CD4-positive, alpha-beta T cell treated with Interferon gamma for 1 hour (primary cell): ENCODE data around the gene CNOT4.
"Not testable (repeated sequence)": the region's sequence is repeated elsewhere in the genome, so short reads cannot be mapped to it uniquely, and the experiment has no call there.

Experiments
- DNase-seq: peaks from one replicate; pipeline ENCODE4 v3.0.0-alpha.2; 2020

CNOT4 gene

GRCh38 chr7:135353832-135354231 is 156.1 kb downstream of the CNOT4 start:
- no peak for DNase-seq

GRCh38 chr7:135352285-135352684 is 157.6 kb downstream of the CNOT4 start:
- no peak for DNase-seq

DNA sequence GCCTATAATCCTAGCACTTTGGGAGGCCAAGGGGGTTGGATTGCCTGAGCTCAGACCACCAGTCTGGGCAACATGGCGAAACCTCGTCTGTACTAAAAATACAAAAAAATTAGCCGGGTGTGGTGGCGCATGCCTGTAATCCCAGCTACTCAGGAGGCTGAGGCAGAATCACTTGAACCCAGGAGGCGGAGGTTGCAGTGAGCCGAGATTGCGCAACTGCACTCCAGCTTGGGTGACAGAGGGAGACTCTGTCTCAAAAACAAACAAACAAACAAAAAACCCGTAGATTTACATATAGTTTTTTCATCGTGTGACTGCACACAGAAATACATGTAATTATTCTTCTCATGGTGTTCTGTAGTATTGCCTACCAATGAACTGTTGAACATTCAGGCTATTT is 158.8 kb downstream of the CNOT4 start:
- DNase-seq = not testable (repeated sequence)

DNA sequence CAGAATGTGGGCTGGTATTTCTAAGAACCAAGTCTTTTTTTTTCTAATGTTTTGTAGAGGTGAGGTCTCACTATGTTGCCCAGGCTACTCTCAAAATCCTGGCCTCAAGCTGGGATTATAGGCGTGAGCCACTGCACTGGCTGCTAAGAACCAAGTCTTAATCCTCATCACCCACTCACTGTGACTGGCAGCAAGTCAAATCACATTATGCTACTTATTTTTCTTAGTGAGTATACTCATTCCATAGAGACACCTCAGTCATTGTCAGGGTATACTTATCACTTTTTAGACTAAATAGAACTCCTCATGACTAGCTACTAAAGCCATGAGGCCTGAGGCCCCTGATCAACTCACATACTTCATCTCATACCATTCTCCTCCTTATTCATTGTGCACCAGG is 160.2 kb downstream of the CNOT4 start:
- no peak for DNase-seq

GRCh38 chr7:135348493-135348892 is 161.4 kb downstream of the CNOT4 start:
- DNase-seq = no peak

DNA sequence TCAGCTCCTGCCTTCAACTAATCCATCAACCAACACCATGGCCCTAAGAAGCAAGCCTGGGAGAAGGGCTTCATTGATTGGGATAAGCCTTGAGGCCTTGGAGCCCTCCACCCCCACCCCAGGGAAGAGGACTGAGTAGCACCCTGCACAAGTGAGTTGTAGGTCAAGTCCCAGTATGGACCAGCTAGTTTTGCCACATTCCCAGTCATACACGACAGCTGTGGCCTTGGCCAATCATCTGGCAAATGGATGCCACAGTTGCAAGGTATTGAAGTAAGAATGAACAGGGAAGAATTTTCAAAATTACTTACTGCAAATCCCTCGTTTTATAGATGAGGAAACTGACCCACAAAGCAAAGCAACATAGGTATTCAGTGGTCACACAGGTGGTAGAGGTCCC is 166.5 kb downstream of the CNOT4 start:
- DNase-seq = no peak

DNA sequence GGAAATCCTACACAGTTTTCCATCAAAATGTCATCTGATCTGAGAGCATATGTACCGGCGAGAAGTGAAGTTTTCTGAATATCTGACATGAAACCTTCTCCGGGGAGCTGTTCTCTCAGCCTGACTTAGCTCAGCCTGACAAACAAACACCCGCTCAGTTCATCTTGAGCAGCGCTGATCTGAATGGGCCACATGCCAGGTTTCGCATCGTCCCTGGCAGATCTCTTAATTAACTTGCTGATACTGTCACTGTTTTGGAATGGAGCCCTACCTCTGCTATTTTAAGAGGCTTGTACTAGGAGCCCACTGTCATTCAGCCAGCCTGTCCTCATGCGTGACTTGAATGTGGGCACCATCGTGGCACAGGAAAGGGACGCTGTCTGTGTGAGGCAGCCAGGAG is 167.0 kb downstream of the CNOT4 start:
- DNase-seq = no peak

GRCh38 chr7:135341049-135341448 is 168.9 kb downstream of the CNOT4 start:
- no peak for DNase-seq

DNA sequence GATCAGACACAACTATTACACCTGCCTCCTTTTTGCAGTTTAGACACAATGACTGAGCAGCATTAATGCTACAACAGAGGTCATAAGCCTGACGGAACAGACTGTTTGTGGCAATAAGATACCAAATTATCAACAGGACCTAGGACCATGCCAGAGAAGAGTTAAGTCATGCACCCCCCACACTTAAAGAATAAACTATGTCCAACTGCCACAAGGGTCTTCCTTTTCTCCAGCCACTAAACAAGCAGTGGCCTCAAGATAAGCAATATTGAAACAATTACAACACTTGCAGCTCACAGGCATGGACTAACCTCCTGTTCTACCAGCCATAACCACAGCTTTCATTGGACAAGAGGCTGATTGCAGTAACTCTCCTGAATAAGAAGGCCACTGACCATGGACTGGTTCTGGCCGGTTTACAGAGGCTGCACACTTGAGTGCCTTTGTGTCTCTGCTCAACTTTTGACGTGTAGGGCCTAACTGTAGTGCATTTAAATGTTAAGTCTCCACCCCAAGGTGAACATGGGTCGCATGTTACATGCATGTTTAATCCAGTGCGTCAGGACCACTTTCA is 171.8 kb downstream of the CNOT4 start:
- DNase-seq = no peak

GRCh38 chr7:135337506-135337905 is 172.4 kb downstream of the CNOT4 start:
- no peak for DNase-seq

DNA sequence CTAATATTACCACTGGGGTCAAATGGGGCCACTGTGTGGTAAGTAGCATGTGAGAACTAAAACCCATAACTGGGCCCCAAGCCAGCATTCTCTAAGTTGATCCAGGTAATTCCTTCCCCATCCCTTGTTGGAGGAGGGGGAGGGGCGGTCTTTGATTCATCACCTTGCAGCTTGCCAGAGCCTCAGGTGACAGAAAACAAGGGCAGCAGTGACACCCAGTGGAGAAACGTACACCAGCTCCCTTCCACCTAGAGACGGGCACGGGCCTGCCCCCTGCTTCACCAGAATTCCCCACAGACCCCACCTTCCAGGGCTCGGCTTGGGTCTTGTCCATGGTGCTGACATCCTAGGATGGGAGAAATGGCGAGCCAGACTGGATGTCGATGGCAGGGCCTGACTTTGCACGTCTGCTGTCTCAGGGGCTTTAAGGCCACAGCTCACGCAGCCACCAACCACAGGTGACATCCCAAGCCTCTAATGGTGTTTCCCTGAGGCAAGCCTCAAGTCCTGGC is 174.2 kb downstream of the CNOT4 start:
- DNase-seq = no peak

DNA sequence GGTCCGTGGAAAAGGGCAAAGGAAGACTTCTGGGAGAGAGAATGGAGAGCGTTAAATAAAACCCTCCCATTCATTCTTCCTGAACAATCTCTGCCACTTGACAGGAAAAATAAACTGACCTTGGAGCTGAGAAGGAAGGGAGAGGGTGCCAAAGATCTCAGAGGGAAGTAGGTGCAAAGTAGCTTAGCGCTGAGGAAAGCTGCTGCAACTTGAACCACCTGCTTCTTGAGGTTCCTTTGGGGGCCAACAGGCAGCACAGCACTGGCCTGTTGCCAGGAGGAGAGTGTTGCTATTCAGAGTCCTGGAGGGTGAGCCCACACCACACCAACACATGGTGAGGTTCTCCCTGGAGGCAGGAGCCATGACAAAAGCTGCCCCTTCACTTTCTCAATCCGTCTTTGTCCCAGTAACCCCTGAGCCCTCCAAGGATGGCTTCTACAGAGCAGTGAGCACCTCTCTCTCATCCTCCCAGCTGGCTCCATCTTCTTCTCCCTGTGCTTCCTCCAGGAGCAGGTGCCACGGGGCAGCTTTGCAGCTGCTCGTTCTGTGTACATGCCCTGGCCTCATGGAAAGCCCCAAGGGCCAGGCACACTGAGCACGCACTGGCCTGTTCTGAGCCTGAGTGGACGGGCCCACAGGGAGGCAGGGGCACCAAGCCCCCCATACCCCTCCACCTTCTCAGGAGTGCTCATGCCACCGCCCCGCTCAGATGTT is 174.9 kb downstream of the CNOT4 start:
- DNase-seq = no peak

- DNase-seq = no peak
Measured at GRCh38 chr7:135333946-135334345, 176.0 kb downstream of the CNOT4 start.

- no peak for DNase-seq
Measured at GRCh38 chr7:135333200-135333599, 176.7 kb downstream of the CNOT4 start.

DNA sequence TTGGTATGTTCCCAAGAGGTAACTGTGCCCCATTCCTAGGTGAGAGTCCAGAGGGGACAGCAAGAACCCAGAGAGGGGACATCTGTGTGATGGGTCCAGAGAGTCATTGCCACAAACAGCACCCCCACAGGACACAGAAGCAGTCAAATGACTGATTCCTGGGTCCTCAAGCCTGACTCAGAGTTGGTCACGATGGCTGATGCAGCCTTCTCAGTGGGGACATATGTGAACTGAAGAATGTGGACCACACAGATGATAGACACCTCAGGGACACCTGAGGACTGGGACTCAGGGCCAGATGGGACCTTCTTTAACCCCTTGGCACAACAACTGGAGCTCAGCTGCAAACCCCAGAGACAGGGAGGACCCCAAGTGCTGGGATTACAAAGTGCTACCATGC is 179.8 kb downstream of the CNOT4 start:
- DNase-seq = no peak

- no peak for DNase-seq
Measured at GRCh38 chr7:135328526-135328925, 181.4 kb downstream of the CNOT4 start.

DNA sequence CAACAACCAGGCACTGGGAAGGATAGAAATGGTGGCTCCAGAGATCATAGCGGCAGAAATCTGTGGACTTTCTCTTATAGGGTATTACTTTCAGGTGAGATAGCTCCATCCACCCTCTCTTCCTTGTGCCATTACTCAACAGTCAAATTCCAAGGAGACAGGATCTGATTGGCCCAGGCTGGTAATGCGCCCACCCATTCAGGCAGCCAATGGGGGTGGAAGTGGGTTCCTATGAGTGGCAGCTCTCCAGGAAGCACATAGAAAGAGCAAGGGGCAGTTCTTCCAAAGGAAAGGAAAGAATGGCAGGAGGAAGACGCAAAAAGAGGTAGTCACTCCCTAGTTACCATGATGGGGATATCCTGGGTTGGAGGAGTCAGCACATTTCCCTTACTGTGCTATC is 181.8 kb downstream of the CNOT4 start:
- DNase-seq = no peak

GRCh38 chr7:135327458-135327857 is 182.4 kb downstream of the CNOT4 start:
- DNase-seq = no peak

- DNase-seq = no peak
Measured at GRCh38 chr7:135326636-135327280, 183.1 kb downstream of the CNOT4 start.

GRCh38 chr7:135322571-135323340 is 187.1 kb downstream of the CNOT4 start:
- no peak for DNase-seq

GRCh38 chr7:135321556-135321955 is 188.3 kb downstream of the CNOT4 start:
- DNase-seq = no peak

DNA sequence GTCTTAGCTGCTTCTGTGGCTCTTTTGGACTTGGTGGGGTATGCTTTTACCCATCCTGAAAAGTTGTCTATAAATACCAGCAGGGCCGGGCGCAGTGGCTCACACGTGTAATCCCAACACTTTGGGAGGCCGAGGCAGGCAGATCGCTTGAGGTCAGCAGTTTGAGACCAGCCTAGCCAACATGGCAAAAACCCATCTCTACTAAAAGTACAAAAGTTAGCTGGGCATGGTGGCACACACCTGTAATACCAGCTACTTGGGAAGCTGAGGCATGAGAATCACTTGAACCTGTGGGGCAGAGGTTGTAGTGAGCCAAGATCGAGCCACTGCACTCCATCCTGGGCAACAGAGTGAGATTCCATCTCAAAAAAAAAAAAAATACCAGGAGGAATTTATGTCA is 188.9 kb downstream of the CNOT4 start:
- DNase-seq = not testable (repeated sequence)

GRCh38 chr7:135320268-135320667 is 189.6 kb downstream of the CNOT4 start:
- DNase-seq = no peak
